IMR-90 (cell line): Measurements from ENCODE around the gene METTL8. TPM values are rescaled to one million over a fixed set of nuclear protein-coding genes. Genes with fewer than 3 reads are reported as not detected.

Experiments used
- ATAC-seq: fragments of 200-7000 bp; cut with Tn5 transposase; 2 replicates; pipeline ENCODE4 v1.9.1; 2020; ENCODE audit warnings: low read depth, mild to moderate bottlenecking, moderate library complexity
- BruUV-seq: library from RNA; stranded (reverse); fragments of 400-500 nt; replicated peaks from 2 replicates; lab custom pipeline; 2021; lab: Mats Ljungman, UMichigan
- CTCF ChIA-PET: fragments of 300-600 bp; formaldehyde crosslinking; extraction: SDS; loops from one replicate; lab custom pipeline; 2021; ENCODE audit warnings: antibody characterized with exemption; lab: Yijun Ruan, JAX
- POLR2A ChIA-PET: fragments of 300-600 bp; sonication (Branson Sonifier 250); formaldehyde crosslinking; loops from one replicate; lab custom pipeline; 2022; ENCODE audit warnings: antibody characterized with exemption; ENCODE audit not compliant: unreplicated experiment; lab: Charles Lee
- DNase-seq: peaks from one replicate; pipeline ENCODE4 v3.0.0; 2013
- H2AFZ ChIP-seq: replicated peaks from 2 replicates; pipeline ENCODE3; 2013; ENCODE audit warnings: low read length, mild to moderate bottlenecking; ENCODE audit not compliant: poor library complexity
- H2AK5ac ChIP-seq: 2 replicates; pipeline ENCODE4 v1.6.1; 2013; ENCODE audit warnings: low read depth, low read length, inconsistent platforms
- H2AK9ac ChIP-seq: replicated peaks from 2 replicates; pipeline ENCODE3; 2013; ENCODE audit warnings: mild to moderate bottlenecking, low read depth, low read length, moderate library complexity; ENCODE audit not compliant: poor library complexity
- H2BK120ac ChIP-seq: 2 replicates; pipeline ENCODE4 v1.6.1; 2013; ENCODE audit warnings: low read depth, low read length, inconsistent platforms
- H2BK15ac ChIP-seq: 3 replicates; pipeline ENCODE4 v1.6.1; 2013; ENCODE audit warnings: low read depth, low read length, inconsistent platforms
- H2BK20ac ChIP-seq: 2 replicates; pipeline ENCODE4 v1.6.1; 2013; ENCODE audit warnings: low read depth, mild to moderate bottlenecking, inconsistent platforms, low read length, moderate library complexity
- H2BK5ac ChIP-seq: 2 replicates; pipeline ENCODE4 v1.6.1; 2013; ENCODE audit warnings: mild to moderate bottlenecking, low read depth, low read length, inconsistent platforms; ENCODE audit not compliant: poor library complexity, severe bottlenecking
- H3K14ac ChIP-seq: replicated peaks from 2 replicates; pipeline ENCODE4 v1.6.1; 2013; ENCODE audit warnings: low read depth, low read length, inconsistent platforms
- H3K18ac ChIP-seq: 2 replicates; pipeline ENCODE4 v1.6.1; 2013; ENCODE audit warnings: low read depth, low read length, control low read depth
- H3K23ac ChIP-seq: 2 replicates; pipeline ENCODE4 v1.6.1; 2013; ENCODE audit warnings: low read depth, low read length, inconsistent platforms
- H3K27ac ChIP-seq: 2 replicates; pipeline ENCODE4 v1.5.1; 2013; ENCODE audit warnings: mild to moderate bottlenecking, control low read depth, low read length; ENCODE audit not compliant: insufficient read depth
- H3K27me3 ChIP-seq: 2 replicates; pipeline ENCODE4 v1.6.1; 2013; ENCODE audit warnings: low read length; ENCODE audit not compliant: control insufficient read depth, insufficient read depth
- H3K36me3 ChIP-seq: 2 replicates; pipeline ENCODE4 v1.6.1; 2013; ENCODE audit warnings: low read length, mixed read lengths; ENCODE audit not compliant: control insufficient read depth, insufficient read depth
- H3K4ac ChIP-seq: 2 replicates; pipeline ENCODE4 v1.6.1; 2013; ENCODE audit warnings: low read depth, low read length, inconsistent platforms
- H3K4me1 ChIP-seq: 2 replicates; pipeline ENCODE4 v1.6.1; 2013; ENCODE audit warnings: low read length, mixed read lengths; ENCODE audit not compliant: control insufficient read depth, insufficient read depth
- H3K4me2 ChIP-seq: 2 replicates; pipeline ENCODE4 v1.6.1; 2013; ENCODE audit warnings: low read depth, mild to moderate bottlenecking, control low read depth, low read length, moderate library complexity
- H3K4me3 ChIP-seq: 2 replicates; pipeline ENCODE4 v1.5.1; 2013; ENCODE audit warnings: low read depth, mild to moderate bottlenecking, control low read depth, low read length, moderate library complexity; ENCODE audit not compliant: insufficient read depth
- H3K56ac ChIP-seq: 2 replicates; pipeline ENCODE4 v1.6.1; 2013; ENCODE audit warnings: low read length, inconsistent platforms; ENCODE audit not compliant: insufficient read depth; ENCODE audit errors: extremely low read depth
- H3K79me1 ChIP-seq, 2 experiments: 2 replicates each; pipeline ENCODE4 v1.6.1; 2013; ENCODE audit warnings: low read length in 2 of 2, inconsistent platforms in 1 of 2, low read depth in 1 of 2
- H3K9ac ChIP-seq: 2 replicates; pipeline ENCODE4 v1.6.1; 2013; ENCODE audit warnings: low read depth, low read length, control low read depth
- H3K9me1 ChIP-seq: 2 replicates; pipeline ENCODE4 v1.6.1; 2013; ENCODE audit warnings: low read length, inconsistent platforms; ENCODE audit not compliant: insufficient read depth
- H3K9me3 ChIP-seq: 2 replicates; pipeline ENCODE4 v1.6.1; 2013; ENCODE audit warnings: low read length; ENCODE audit not compliant: control insufficient read depth, insufficient read depth
- H4K20me1 ChIP-seq: 2 replicates; pipeline ENCODE4 v1.6.1; 2013; ENCODE audit warnings: low read length, inconsistent platforms; ENCODE audit not compliant: insufficient read depth
- H4K5ac ChIP-seq: 2 replicates; pipeline ENCODE4 v1.6.1; 2013; ENCODE audit warnings: mild to moderate bottlenecking, low read depth, low read length, control low read depth
- H4K8ac ChIP-seq, 2 experiments: 2 replicates each; pipeline ENCODE4 v1.6.1; 2013; ENCODE audit warnings: low read depth in 2 of 2, low read length in 2 of 2, control low read depth in 1 of 2, inconsistent platforms in 1 of 2
- H4K91ac ChIP-seq: 2 replicates; pipeline ENCODE4 v1.6.1; 2013; ENCODE audit warnings: low read depth, low read length, inconsistent platforms; ENCODE audit not compliant: insufficient read depth
- BHLHE40 ChIP-seq: fragments of 150-350 bp; IDR thresholded peaks from 2 replicates; pipeline ENCODE4 v1.6.1; 2016; ENCODE audit warnings: mild to moderate bottlenecking, low read depth, low read length
- CEBPB ChIP-seq: IDR thresholded peaks from 2 replicates; pipeline ENCODE4 v1.6.1; 2012; ENCODE audit warnings: low read depth, low read length, improper control_type of control experiment
- CHD1 ChIP-seq: IDR thresholded peaks from 2 replicates; pipeline ENCODE4 v1.6.1; 2012; ENCODE audit warnings: low read depth, low read length, improper control_type of control experiment
- FOS ChIP-seq: fragments of 150-350 bp; IDR thresholded peaks from 2 replicates; pipeline ENCODE4 v1.6.1; 2016; ENCODE audit warnings: low read depth, low read length
- MAFK ChIP-seq: IDR thresholded peaks from 2 replicates; pipeline ENCODE4 v1.6.1; 2012; ENCODE audit warnings: low read depth, low read length, improper control_type of control experiment
- MAZ ChIP-seq: IDR thresholded peaks from 2 replicates; pipeline ENCODE4 v1.6.1; 2012; ENCODE audit warnings: low read depth, mild to moderate bottlenecking, low read length, improper control_type of control experiment, moderate library complexity, borderline replicate concordance
- MXI1 ChIP-seq: IDR thresholded peaks from 2 replicates; pipeline ENCODE4 v1.6.1; 2012; ENCODE audit warnings: low read depth, mild to moderate bottlenecking, low read length, moderate library complexity, borderline replicate concordance
- NFE2L2 ChIP-seq: fragments of 150-350 bp; IDR thresholded peaks from 2 replicates; pipeline ENCODE4 v1.6.1; 2016; ENCODE audit warnings: low read depth, mild to moderate bottlenecking, low read length
- POLR2A ChIP-seq: IDR thresholded peaks from 2 replicates; pipeline ENCODE4 v1.6.1; 2012; ENCODE audit warnings: mild to moderate bottlenecking, low read depth, low read length
- RAD21 ChIP-seq: IDR thresholded peaks from 2 replicates; pipeline ENCODE4 v1.6.1; 2012; ENCODE audit warnings: low read length, improper control_type of control experiment
- RCOR1 ChIP-seq: IDR thresholded peaks from 2 replicates; pipeline ENCODE4 v1.6.1; 2012; ENCODE audit warnings: mild to moderate bottlenecking, low read length, improper control_type of control experiment; ENCODE audit not compliant: insufficient replicate concordance
- RFX5 ChIP-seq: IDR thresholded peaks from 2 replicates; pipeline ENCODE4 v1.8.0; 2012; ENCODE audit warnings: low read depth, mild to moderate bottlenecking, low read length, moderate library complexity
- SMC3 ChIP-seq: fragments of 150-350 bp; IDR thresholded peaks from 2 replicates; pipeline ENCODE4 v1.6.1; 2016; ENCODE audit warnings: low read depth, mild to moderate bottlenecking, antibody characterized with exemption, low read length, moderate library complexity
- WGBS, 2 experiments: methylation state at CpG; one replicate each; pipeline versions ENCODE4 v1.1.5 to v1.1.7; 2013; ENCODE audit warnings: missing lambda C conversion rate in 2 of 2; ENCODE audit not compliant: insufficient read length in 1 of 2; ENCODE audit errors: extremely low coverage in 2 of 2; 5-methylcytosine and 5-hydroxymethylcytosine counted together
- dilution Hi-C: fragments of 300-500 bp; cut with HindIII; formaldehyde crosslinking; loops from one replicate; pipeline ENCODE4 v1.14.3; 2018; ENCODE audit warnings: low sequenced_read_pairs; ENCODE audit not compliant: unreplicated experiment
- in situ Hi-C: fragments of 300-500 bp; cut with MboI; formaldehyde crosslinking; loops from 3 replicates; pipeline ENCODE4 v1.14.3; 2019; ENCODE audit warnings: low sequenced_read_pairs, inconsistent platforms, mixed read lengths
- intact Hi-C: fragments of 100-400 bp; cut with micrococcal nuclease; formaldehyde crosslinking; loops from 2 replicates; pipeline ENCODE4 v1.10.0; 2022
- polyA plus RNA-seq, 3 experiments: library from polyadenylated mRNA; depleted of rRNA; stranded (reverse); fragments of >200 nt; gene quantifications; 2 replicates each; pipeline ENCODE4 v1.2.3, GENCODE V29; 2012; ENCODE audit warnings: low replicate concordance in 1 of 3
- total RNA-seq: library from RNA; depleted of rRNA; stranded (reverse); fragments of >200 nt; gene quantifications from 2 replicates; pipeline ENCODE4 v1.2.3, GENCODE V29; 2012
- TF ChIP-seq, protein P1 (sequence below): fragments of 150-350 bp; IDR thresholded peaks from 2 replicates; pipeline ENCODE4 v1.6.1; 2017; ENCODE audit warnings: mild to moderate bottlenecking, antibody characterized with exemption, low read length, low read depth
- TF ChIP-seq, protein P2 (sequence below): conservative IDR thresholded peaks from 2 replicates; pipeline ENCODE4 v1.5.1; 2012; ENCODE audit warnings: mild to moderate bottlenecking, low read depth, low read length, improper control_type of control experiment
- TF ChIP-seq, protein P3 (sequence below): fragments of 150-350 bp; IDR thresholded peaks from 2 replicates; pipeline ENCODE4 v1.6.1; 2016; ENCODE audit warnings: low read depth, mild to moderate bottlenecking, low read length, moderate library complexity, borderline replicate concordance

The METTL8 gene
- total and polyA plus RNA-seq, 2 of the 4 experiments (the other 2 are of a cell fraction), result 6.9 to 10.6 TPM

DNA sequence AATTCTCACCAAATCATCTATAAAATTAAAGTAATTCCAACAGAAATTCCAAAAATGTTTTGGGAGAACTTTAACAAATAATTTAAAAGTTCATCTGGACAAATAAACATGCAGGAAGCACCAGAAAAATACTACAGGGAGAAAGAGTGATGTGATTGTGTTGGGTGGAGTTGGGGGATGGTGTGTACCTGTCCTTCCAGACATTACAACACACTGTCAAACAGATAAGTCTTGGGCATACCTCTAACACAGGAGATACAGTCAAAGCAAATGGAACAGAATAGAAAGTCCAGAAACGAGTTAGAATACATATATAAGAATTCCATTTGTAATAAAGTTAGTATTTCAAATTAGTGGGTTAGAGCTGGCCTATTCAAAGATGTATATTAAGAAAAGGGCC is 22.6 kb downstream of the METTL8 start:
- TF ChIP-seq FOS (no peak), POLR2A (no peak), BHLHE40 (no peak), CHD1 (no peak), SMC3 (no peak), NFE2L2 (no peak), MXI1 (no peak), RCOR1 (no peak), MAFK (no peak), RAD21 (no peak), CEBPB (no peak), RFX5 (no peak), MAZ (no peak)
- TF ChIP-seq, protein P1, sequence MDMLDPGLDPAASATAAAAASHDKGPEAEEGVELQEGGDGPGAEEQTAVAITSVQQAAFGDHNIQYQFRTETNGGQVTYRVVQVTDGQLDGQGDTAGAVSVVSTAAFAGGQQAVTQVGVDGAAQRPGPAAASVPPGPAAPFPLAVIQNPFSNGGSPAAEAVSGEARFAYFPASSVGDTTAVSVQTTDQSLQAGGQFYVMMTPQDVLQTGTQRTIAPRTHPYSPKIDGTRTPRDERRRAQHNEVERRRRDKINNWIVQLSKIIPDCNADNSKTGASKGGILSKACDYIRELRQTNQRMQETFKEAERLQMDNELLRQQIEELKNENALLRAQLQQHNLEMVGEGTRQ, result no peak
- TF ChIP-seq, protein P2, sequence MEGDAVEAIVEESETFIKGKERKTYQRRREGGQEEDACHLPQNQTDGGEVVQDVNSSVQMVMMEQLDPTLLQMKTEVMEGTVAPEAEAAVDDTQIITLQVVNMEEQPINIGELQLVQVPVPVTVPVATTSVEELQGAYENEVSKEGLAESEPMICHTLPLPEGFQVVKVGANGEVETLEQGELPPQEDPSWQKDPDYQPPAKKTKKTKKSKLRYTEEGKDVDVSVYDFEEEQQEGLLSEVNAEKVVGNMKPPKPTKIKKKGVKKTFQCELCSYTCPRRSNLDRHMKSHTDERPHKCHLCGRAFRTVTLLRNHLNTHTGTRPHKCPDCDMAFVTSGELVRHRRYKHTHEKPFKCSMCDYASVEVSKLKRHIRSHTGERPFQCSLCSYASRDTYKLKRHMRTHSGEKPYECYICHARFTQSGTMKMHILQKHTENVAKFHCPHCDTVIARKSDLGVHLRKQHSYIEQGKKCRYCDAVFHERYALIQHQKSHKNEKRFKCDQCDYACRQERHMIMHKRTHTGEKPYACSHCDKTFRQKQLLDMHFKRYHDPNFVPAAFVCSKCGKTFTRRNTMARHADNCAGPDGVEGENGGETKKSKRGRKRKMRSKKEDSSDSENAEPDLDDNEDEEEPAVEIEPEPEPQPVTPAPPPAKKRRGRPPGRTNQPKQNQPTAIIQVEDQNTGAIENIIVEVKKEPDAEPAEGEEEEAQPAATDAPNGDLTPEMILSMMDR, result no peak
- TF ChIP-seq, protein P3, sequence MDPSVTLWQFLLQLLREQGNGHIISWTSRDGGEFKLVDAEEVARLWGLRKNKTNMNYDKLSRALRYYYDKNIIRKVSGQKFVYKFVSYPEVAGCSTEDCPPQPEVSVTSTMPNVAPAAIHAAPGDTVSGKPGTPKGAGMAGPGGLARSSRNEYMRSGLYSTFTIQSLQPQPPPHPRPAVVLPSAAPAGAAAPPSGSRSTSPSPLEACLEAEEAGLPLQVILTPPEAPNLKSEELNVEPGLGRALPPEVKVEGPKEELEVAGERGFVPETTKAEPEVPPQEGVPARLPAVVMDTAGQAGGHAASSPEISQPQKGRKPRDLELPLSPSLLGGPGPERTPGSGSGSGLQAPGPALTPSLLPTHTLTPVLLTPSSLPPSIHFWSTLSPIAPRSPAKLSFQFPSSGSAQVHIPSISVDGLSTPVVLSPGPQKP, result no peak
- no peaks in the 10 kb centered on the region for H3K27me3 ChIP-seq
- H3K4me2 ChIP-seq, result no peak overlapping the region
- no peak overlapping the region for H3K4me3 ChIP-seq
- H3K4me1 ChIP-seq, result peaks cover 10% of the 10 kb centered on the region
- no peak overlapping the region for H3K23ac ChIP-seq
- H3K18ac ChIP-seq, result peak overlapping the region; percentile 86; the same call in 1 of the 2 replicates
- peak overlapping the region in 1 of 2 experiments; percentile 61; a peak in 1 of 4 replicates for H4K8ac ChIP-seq
- H3K9me1 ChIP-seq, result peaks cover 3% of the 10 kb centered on the region
- BruUV-seq, result no TSS peak
- H4K91ac ChIP-seq, result no peak overlapping the region
- H2AK5ac ChIP-seq, result peak overlapping the region; percentile 89; the same call in 1 of the 2 replicates
- no peak overlapping the region for H2AFZ ChIP-seq
- no peak overlapping the region for H3K56ac ChIP-seq
- DNase-seq (no peak), ATAC-seq (no peak)
- peak overlapping the region; percentile 82; the same call in 1 of the 3 replicates for H2BK15ac ChIP-seq
- peak overlapping the region; percentile 33; the same call in 1 of the 2 replicates for H3K4ac ChIP-seq
- no peaks in the 10 kb centered on the region for H4K20me1 ChIP-seq
- H3K14ac ChIP-seq, result 0 out of 2 replicates have a peak overlapping the region, but pooled peaks have one; percentile 37
- in situ Hi-C loops (loop anchor here (10.0 kb wide), 1 partner anchor 246 kb away; the partner anchor contains the start of gene TLK1), intact Hi-C loops (loop anchor here (5.0 kb wide), 1 partner anchor 64 kb away; no protein-coding TSS in a partner anchor), dilution Hi-C loops (no loop called here)
- H4K5ac ChIP-seq, result peak overlapping the region; percentile 53; the same call in 1 of the 2 replicates
- no CpG with 5 or more reads among the region's 1 CpG for WGBS, 2 experiments
- no peak overlapping the region for H2BK20ac ChIP-seq
- H3K36me3 ChIP-seq, result no peaks in the 10 kb centered on the region
- no peak overlapping the region for H3K9ac ChIP-seq
- H2BK120ac ChIP-seq, result peak overlapping the region; percentile 70; the same call in 1 of the 2 replicates
- no peak overlapping the region for H3K27ac ChIP-seq
- H3K79me1 ChIP-seq, result peaks cover 14 to 22% of the 10 kb centered on the region in 2 experiments; a peak in 2 of 4 replicates
- no peaks in the 10 kb centered on the region for H3K9me3 ChIP-seq
- ChIA-PET POLR2A (no interaction called here), CTCF (interaction anchor here (1.0 kb wide), 1 partner anchor 64 kb away, joined by 3 read pairs; no protein-coding TSS in a partner anchor)
- H2BK5ac ChIP-seq, result no peak overlapping the region
- no peak overlapping the region for H2AK9ac ChIP-seq
